ENCODE measurements around the gene RRAD.
A peak's percentile ranks its signal among the peaks of the same experiment; 100 is the strongest.

RRAD gene

DNA sequence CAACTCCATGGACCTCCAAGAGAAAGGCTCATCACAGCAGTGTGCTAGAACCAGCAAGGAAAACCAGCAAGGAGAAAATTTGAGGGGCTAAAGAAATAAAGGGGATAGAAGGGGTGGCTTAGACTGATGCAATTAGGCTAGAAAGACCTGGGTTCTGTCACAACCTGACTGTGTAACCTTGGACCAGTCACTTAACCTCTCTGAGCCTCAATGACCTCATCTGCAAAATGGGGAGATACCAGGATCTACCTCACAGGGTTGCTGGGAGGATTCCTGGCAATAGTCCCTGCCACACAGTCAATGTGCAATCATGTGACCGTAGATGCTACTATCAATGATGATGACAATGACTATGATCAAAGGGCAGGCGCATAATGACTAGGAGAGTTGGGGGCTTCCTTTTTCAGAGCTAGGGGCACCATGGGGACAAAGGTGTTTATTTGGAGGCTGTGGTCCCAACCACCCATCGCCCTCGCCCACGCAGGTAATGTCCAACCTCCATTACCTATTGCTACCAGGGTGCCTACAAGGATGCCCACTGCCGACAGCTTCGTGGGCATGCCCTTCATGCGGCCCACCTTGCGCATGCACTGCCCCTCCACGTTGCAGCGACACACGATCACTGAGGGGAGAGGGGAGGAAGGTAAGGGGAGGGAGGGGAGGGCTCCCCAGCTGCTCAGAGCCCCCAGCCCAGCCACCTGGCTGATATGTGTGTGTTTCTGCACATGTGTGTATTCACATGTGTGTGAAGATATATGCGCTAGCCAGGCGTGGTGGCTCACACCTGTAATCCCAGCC, 16.4 kb downstream of the RRAD start:
- TF ChIP-seq, protein P1, sequence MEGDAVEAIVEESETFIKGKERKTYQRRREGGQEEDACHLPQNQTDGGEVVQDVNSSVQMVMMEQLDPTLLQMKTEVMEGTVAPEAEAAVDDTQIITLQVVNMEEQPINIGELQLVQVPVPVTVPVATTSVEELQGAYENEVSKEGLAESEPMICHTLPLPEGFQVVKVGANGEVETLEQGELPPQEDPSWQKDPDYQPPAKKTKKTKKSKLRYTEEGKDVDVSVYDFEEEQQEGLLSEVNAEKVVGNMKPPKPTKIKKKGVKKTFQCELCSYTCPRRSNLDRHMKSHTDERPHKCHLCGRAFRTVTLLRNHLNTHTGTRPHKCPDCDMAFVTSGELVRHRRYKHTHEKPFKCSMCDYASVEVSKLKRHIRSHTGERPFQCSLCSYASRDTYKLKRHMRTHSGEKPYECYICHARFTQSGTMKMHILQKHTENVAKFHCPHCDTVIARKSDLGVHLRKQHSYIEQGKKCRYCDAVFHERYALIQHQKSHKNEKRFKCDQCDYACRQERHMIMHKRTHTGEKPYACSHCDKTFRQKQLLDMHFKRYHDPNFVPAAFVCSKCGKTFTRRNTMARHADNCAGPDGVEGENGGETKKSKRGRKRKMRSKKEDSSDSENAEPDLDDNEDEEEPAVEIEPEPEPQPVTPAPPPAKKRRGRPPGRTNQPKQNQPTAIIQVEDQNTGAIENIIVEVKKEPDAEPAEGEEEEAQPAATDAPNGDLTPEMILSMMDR (IDR thresholded peaks at IDR 0.05; ENCODE audit: insufficient read depth, low read depth, low read length, missing control alignments) = no peak
- no peak for DNase-seq (ENCODE audit: low read depth)
- H3K4me3 ChIP-seq (ENCODE audit: low read depth, low read length) = no peak overlapping the region

DNA sequence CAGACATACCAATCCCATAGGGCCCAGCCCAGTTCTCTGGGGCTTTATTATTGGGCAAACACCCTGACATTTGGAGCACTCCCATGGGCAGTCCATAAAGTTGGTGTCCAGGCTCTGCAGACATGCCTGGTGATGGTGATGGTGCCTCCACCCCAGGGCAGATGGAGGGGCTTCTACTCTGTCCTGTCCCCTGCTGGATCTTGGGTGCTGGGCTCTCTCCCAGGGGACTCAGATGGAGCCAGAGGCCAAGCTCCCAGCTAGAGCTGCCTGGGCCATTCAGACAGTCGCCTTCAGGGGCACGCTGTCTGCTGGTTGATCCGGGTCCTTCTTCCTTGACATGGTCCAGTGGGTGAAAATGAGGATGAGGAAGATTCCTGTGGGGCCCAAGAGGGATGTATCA, 17.2 kb downstream of the RRAD start:
- TF ChIP-seq, protein P1 (IDR thresholded peaks at IDR 0.05; ENCODE audit: insufficient read depth, low read depth, low read length, missing control alignments) = no peak
- DNase-seq (ENCODE audit: low read depth) = no peak
- no peak overlapping the region for H3K4me3 ChIP-seq (ENCODE audit: low read depth, low read length)

DNA sequence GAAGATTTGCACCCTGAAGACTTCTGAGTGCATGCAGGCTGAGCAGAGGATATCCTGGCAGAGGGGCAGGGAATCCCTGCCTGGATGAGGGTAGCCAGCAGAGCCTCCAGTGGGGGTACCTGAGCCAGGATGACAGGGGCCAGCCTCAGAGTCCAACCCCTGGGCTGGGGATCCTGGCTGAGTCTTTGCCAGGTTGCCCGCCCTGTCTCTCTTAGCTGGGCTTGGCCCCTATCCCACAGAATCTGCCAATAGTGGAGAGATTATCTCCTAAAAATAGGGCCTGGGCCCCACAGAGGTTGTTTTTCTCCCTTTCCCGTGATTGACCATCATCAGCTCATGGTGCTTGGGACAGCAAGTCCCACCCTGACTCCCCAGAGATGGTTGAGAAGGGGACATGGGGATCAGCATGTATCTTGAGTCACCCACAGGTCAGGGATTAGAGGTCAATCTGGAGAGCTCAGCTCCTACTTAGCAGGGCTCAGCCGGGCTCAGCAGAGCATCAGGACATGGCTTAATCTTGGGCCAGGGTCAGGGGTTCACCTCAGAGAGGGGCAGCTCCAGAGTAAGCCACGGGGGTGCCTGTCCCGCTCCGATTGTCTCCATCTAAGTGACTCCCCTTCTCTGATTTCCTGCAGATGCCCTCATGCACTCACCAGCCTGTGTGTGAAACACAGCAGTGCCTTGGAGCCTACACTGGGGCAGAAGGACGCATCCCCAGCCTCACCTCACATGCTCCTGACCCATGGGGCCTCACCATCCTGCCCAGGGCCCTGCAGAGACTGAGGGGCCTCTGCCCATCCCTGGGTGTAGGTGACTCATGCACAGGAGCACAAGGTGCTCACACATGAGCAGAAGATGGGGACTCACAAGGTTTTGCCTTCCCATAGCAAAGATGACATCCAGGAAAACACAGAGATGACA, 18.2 kb downstream of the RRAD start:
- DNase-seq (ENCODE audit: low read depth) = no peak
- TF ChIP-seq, protein P1 (IDR thresholded peaks at IDR 0.05; ENCODE audit: insufficient read depth, low read depth, low read length, missing control alignments) = no peak
- no peak overlapping the region for H3K4me3 ChIP-seq (ENCODE audit: low read depth, low read length)

DNA sequence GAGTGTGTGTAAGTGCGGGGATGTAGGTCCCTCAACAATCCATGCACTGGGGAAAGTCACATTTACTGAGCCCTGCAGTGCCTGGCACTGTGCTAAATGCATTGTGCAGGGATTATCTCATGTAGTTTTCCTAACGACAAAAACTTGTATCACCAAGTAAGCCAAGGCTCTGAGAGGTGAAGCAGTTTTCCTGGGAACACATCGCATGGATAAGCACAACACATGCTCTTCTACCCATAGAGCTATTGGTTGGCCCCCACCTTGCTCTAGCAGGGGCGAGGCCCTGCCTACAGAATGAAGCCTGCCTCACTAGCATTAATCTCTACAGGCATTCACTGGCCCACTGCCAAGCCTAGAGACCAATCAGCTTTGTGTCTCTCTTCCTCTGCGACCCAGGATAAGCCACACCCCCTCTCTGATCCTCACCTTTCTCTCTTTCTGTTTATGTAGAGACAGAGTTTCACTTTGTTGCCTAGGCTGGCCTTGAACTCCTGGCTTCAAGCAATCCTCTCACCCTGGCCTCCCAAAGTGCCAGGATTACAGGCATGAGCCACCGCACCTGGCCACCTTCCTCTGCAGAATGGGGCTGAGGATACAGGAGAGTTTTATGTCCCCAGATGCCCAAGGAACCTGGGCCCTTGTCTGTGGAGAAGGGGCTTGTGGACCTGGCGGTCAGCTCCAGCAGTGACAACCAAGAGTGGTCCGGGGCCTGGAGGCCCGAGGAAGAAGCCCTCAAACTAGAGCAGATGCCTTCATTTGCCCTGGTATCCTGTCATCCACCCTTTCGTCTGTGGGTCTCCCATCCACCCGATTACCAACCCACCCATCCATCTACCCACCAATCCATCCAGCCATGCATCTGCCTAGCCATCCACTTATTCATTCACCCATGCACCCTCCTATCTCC, 19.4 kb downstream of the RRAD start:
- peak; percentile 55 for DNase-seq (ENCODE audit: low read depth)
- TF ChIP-seq, protein P1 (IDR thresholded peaks at IDR 0.05; ENCODE audit: insufficient read depth, low read depth, low read length, missing control alignments) = no peak
- H3K4me3 ChIP-seq (ENCODE audit: low read depth, low read length) = no peak overlapping the region

DNA sequence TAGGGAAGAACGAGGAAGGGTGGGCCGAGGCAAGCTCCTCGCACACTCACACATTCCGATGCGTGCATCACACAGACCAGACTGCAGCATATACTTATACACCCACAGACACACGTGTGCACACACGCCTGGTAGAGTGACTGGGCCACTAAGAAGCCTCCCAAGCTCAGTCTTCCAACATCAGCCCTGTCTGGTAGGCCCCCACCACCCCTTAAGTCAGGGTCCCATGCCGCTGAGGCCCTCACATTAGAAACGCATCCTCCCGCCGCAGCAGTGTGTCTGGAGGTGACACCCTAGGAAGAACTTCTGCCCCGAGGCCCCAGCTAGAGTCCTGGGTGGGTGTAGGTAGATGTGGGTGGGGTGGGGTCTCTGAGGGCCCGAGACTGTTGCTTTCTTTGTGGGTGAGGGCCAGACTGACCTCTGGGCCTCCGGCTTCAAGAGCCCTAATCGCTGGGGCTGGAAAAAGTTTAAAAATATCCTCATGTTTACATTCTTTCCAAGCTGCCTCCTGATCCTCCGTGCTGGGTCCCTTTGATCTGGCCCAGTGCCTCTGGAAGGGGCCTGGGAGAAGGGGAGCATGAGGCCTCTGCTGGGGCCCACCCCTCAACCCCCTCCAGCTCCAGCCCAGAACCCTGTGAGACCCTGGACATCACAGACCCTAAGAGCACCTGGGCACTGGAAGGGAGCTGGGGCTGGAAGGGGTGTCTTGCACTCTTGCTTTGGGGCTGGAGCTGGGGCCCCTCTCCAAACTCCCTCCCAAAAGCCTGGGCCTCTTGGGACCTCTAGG, 20.3 kb downstream of the RRAD start:
- TF ChIP-seq, protein P1 (IDR thresholded peaks at IDR 0.05; ENCODE audit: insufficient read depth, low read depth, low read length, missing control alignments) = no peak
- DNase-seq (ENCODE audit: low read depth) = no peak
- no peak overlapping the region for H3K4me3 ChIP-seq (ENCODE audit: low read depth, low read length)

DNA sequence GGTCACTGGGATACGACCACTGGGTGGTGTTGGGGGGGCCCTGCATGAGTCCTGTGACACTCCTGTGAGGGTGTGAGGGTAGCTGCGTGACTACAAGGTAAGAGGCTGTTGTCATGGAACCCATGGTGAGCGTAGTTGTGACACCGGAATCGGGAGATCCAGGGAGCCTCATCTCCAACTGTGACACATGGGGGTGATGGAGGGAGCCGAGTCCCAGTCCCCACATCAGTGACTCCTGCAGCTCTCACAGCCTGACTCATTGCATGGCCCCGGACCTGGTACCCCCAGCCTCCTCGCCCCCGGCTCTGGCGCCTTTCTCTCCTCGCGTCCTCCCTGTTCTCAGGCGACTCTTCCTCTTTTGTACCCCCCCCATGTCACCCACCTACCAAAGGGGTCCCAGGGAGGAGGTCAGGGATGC, 20.9 kb downstream of the RRAD start:
- TF ChIP-seq, protein P1 (IDR thresholded peaks at IDR 0.05; ENCODE audit: insufficient read depth, low read depth, low read length, missing control alignments) = no peak
- no peak overlapping the region for H3K4me3 ChIP-seq (ENCODE audit: low read depth, low read length)
- DNase-seq (ENCODE audit: low read depth) = no peak

Data from GM12865 (cell line).